CD14-positive monocyte (primary cell): ENCODE results near the gene RPS29. TPM values are rescaled to one million over a fixed set of nuclear protein-coding genes. Genes with fewer than 3 reads are reported as not detected.
"Not testable (repeated sequence)": the region's sequence is repeated elsewhere in the genome, so short reads cannot be mapped to it uniquely, and the experiment has no call there.

Source experiments
- DNase-seq, 3 donors: peaks; one replicate each; pipeline ENCODE4 v3.0.0-alpha.2; 2011 to 2022
- H2AFZ ChIP-seq: 2 replicates; pipeline ENCODE4 v1.6.0; 2012; ENCODE audit warnings: mild to moderate bottlenecking, low read depth, low read length, inconsistent platforms; ENCODE audit not compliant: insufficient read depth, poor library complexity, severe bottlenecking
- H3K27ac ChIP-seq, 2 donors: 1 replicate in 1 of 2; 2 replicates in 1 of 2; pipeline ENCODE4 v1.5.1; 2012 to 2013; ENCODE audit warnings: low read length in 2 of 2, control low read depth in 1 of 2, inconsistent platforms in 1 of 2, low read depth in 1 of 2, mild to moderate bottlenecking in 1 of 2
- H3K27me3 ChIP-seq, 2 donors: one replicate each; pipeline versions ENCODE4 v1.6.0 to v1.6.1; 2011 to 2013; ENCODE audit warnings: low read length in 2 of 2; ENCODE audit not compliant: control insufficient read depth in 2 of 2, insufficient read depth in 2 of 2
- H3K36me3 ChIP-seq, 2 donors: replicated peaks in 1 of 2; 1 replicate in 1 of 2; 2 replicates in 1 of 2; pipeline versions ENCODE4 v1.5.1 to v1.6.1; 2012 to 2013; ENCODE audit warnings: low read length in 2 of 2, control low read depth in 1 of 2, inconsistent platforms in 1 of 2, mild to moderate bottlenecking in 1 of 2; ENCODE audit not compliant: insufficient read depth in 2 of 2, control insufficient read depth in 1 of 2
- H3K4me1 ChIP-seq, 2 donors: 1 replicate in 1 of 2; 2 replicates in 1 of 2; pipeline versions ENCODE4 v1.5.1 to v1.6.1; 2012 to 2013; ENCODE audit warnings: low read length in 2 of 2, control low read depth in 1 of 2, inconsistent platforms in 1 of 2, mild to moderate bottlenecking in 1 of 2, moderate library complexity in 1 of 2; ENCODE audit not compliant: insufficient read depth in 2 of 2, control insufficient read depth in 1 of 2
- H3K4me2 ChIP-seq: replicated peaks from 2 replicates; pipeline ENCODE3; 2012; ENCODE audit warnings: low read length, moderate library complexity, mild to moderate bottlenecking; ENCODE audit not compliant: poor library complexity, severe bottlenecking; ENCODE audit errors: extremely low read depth
- H3K4me3 ChIP-seq, 3 experiments: fragments of 200-600 bp in 1 of 3; sonication (generic) in 1 of 3; replicated peaks in 1 of 3; 1 replicate in 2 of 3; 2 replicates in 1 of 3; pipeline ENCODE4 v1.5.1; 2011 to 2013; ENCODE audit warnings: low read length in 3 of 3, mild to moderate bottlenecking in 3 of 3, control low read depth in 2 of 3, low read depth in 2 of 3, inconsistent platforms in 1 of 3, moderate library complexity in 1 of 3
- H3K79me2 ChIP-seq: 2 replicates; pipeline ENCODE4 v1.6.0; 2012; ENCODE audit warnings: mild to moderate bottlenecking, control low read depth, inconsistent platforms, low read length, moderate library complexity; ENCODE audit not compliant: insufficient read depth
- H3K9ac ChIP-seq: 2 replicates; pipeline ENCODE4 v1.6.0; 2017; ENCODE audit warnings: low read length, mild to moderate bottlenecking; ENCODE audit not compliant: insufficient read depth, poor library complexity, severe bottlenecking
- H3K9me3 ChIP-seq, 2 donors: replicated peaks in 1 of 2; 1 replicate in 1 of 2; 2 replicates in 1 of 2; pipeline versions ENCODE4 v1.5.1 to v1.6.1; 2012 to 2013; ENCODE audit warnings: low read length in 2 of 2, control low read depth in 1 of 2; ENCODE audit not compliant: control insufficient read depth in 1 of 2, insufficient read depth in 1 of 2
- H4K20me1 ChIP-seq: 2 replicates; pipeline ENCODE4 v1.6.0; 2012; ENCODE audit warnings: mild to moderate bottlenecking, low read length, control low read depth, moderate library complexity; ENCODE audit not compliant: insufficient read depth
- H3K27ac Mint-ChIP-seq, 7 donors: one replicate each; pipeline ENCODE4 v1.8.0; 2020; ENCODE audit warnings: mild to moderate bottlenecking in 7 of 7, mixed read lengths in 7 of 7, moderate library complexity in 6 of 7, inconsistent platforms in 2 of 7
- H3K27me3 Mint-ChIP-seq, 3 donors: one replicate each; pipeline ENCODE4 v1.8.0; 2021 to 2022; ENCODE audit warnings: low read depth in 3 of 3, mild to moderate bottlenecking in 3 of 3, mixed read lengths in 3 of 3, moderate library complexity in 3 of 3, inconsistent platforms in 1 of 3
- H3K36me3 Mint-ChIP-seq, 2 donors: one replicate each; pipeline ENCODE4 v1.8.0; 2020; ENCODE audit warnings: mixed read lengths in 2 of 2, inconsistent platforms in 1 of 2, mild to moderate bottlenecking in 1 of 2
- H3K4me1 Mint-ChIP-seq: one replicate; pipeline ENCODE4 v1.8.0; 2020; ENCODE audit warnings: mild to moderate bottlenecking, mixed read lengths
- H3K4me3 Mint-ChIP-seq, 2 donors: one replicate each; pipeline ENCODE4 v1.8.0; 2020; ENCODE audit warnings: mild to moderate bottlenecking in 2 of 2, mixed read lengths in 2 of 2, moderate library complexity in 1 of 2
- H3K9me3 Mint-ChIP-seq, 7 donors: one replicate each; pipeline ENCODE4 v1.8.0; 2020 to 2022; ENCODE audit warnings: mixed read lengths in 7 of 7, mild to moderate bottlenecking in 6 of 7, moderate library complexity in 6 of 7, inconsistent platforms in 2 of 7
- WGBS: methylation state at CpG from one replicate; pipeline ENCODE4 v1.1.5; 2013; ENCODE audit warnings: missing lambda C conversion rate; ENCODE audit not compliant: insufficient coverage; 5-methylcytosine and 5-hydroxymethylcytosine counted together
- intact Hi-C, 2 donors: fragments of 100-400 bp; cut with micrococcal nuclease; formaldehyde crosslinking; loops; one replicate each; pipeline versions ENCODE4 v1.15.0 to v1.15.1; 2023
- polyA plus RNA-seq, 3 donors: library from polyadenylated mRNA; depleted of rRNA in 1 of 3; unstranded in 2 of 3; stranded (reverse) in 1 of 3; fragments of 300-500 nt in 2 of 3; fragments of >200 nt in 1 of 3; fragmentation: Illumina TruSeq in 2 of 3; gene quantifications; 1 replicate in 2 of 3; 2 replicates in 1 of 3; pipeline ENCODE4 v1.2.3, GENCODE V29; 2012 to 2021
- TF ChIP-seq, protein P1 (sequence below): fragments of 200-600 bp; IDR thresholded peaks from one replicate; pipeline ENCODE4 v1.8.0; 2022; ENCODE audit warnings: antibody characterized with exemption, mild to moderate bottlenecking

The RPS29 gene
- polyA plus RNA-seq, 3 donors, result 2,325 to 4,497 (median 2,965) TPM

- Histone ChIP-seq H3K4me1 (peaks cover 11 to 14% of the 10 kb centered on the region in 2 donors), H3K9ac (no peak overlapping the region), H3K27me3 (no peaks in the 10 kb centered on the region), H3K79me2 (peaks cover 18% of the 10 kb centered on the region), H3K4me3 (no peak overlapping the region), H3K4me2 (no peak overlapping the region), H4K20me1 (peaks cover 7% of the 10 kb centered on the region), H2AFZ (no peak overlapping the region), H3K27ac (no peak overlapping the region), H3K9me3 (no peaks in the 10 kb centered on the region), H3K36me3 (peaks cover under 1 to 3% of the 10 kb centered on the region in 2 donors)
- peaks cover 2 to 5% of the 10 kb centered on the region in 2 donors for H3K36me3 Mint-ChIP-seq
- H3K4me1 Mint-ChIP-seq, result peaks cover 17% of the 10 kb centered on the region
- H3K27me3 Mint-ChIP-seq, result peaks cover 0 to 2% (median 2%) of the 10 kb centered on the region in 3 donors
- H3K27ac Mint-ChIP-seq, result no peak overlapping the region
- intact Hi-C loops, result loop anchor here (5.0 kb wide), 2 partner anchors 33 to 178 kb away; partner anchors contain the start of genes MGAT2 (in 2 of the 2), RPL36AL (in 2 of the 2) and KLHDC2 (in 1 of the 2)
- H3K4me3 Mint-ChIP-seq, result no peak overlapping the region
- TF ChIP-seq, protein P1, sequence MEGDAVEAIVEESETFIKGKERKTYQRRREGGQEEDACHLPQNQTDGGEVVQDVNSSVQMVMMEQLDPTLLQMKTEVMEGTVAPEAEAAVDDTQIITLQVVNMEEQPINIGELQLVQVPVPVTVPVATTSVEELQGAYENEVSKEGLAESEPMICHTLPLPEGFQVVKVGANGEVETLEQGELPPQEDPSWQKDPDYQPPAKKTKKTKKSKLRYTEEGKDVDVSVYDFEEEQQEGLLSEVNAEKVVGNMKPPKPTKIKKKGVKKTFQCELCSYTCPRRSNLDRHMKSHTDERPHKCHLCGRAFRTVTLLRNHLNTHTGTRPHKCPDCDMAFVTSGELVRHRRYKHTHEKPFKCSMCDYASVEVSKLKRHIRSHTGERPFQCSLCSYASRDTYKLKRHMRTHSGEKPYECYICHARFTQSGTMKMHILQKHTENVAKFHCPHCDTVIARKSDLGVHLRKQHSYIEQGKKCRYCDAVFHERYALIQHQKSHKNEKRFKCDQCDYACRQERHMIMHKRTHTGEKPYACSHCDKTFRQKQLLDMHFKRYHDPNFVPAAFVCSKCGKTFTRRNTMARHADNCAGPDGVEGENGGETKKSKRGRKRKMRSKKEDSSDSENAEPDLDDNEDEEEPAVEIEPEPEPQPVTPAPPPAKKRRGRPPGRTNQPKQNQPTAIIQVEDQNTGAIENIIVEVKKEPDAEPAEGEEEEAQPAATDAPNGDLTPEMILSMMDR, result no peak
- WGBS, result no CpG with 5 or more reads among the region's 3 CpGs
- no peaks in the 10 kb centered on the region for H3K9me3 Mint-ChIP-seq
- DNase-seq, result no peak
Measured at GRCh38 chr14:49589387-49589786, 3.2 kb upstream of the RPS29 start.

DNA sequence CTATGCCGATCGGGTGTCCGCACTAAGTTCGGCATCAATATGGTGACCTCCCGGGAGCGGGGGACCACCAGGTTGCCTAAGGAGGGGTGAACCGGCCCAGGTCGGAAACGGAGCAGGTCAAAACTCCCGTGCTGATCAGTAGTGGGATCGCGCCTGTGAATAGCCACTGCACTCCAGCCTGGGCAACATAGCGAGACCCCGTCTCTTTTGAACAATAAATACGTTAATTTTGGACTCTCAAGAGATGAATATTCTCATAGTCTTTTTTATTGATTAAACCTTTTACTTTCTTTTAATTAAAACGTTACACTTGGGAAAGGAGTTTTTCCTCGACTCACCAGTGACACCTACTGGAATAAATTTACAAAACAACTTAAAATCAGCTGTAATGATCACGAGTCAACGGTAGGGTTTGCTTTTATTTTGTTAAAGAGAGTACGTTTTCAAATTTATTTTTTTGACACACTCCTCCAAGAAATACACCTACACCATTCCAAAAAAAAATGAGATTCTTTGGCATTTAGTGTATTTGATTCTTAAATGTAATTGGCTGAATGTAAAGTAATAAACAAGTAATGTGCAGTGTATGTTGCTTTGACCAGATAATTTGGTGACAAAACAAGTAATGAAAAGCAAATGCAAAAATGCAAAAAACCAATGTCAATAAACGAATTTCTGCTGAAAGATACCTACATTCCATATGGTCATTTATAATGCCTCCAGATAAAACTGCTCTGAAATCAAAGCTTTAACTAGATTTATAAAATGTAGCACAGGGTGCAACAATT lies 687 bp upstream of the RPS29 start:
- DNase-seq, result peak; percentile 60 to 68 (median 61)
- peaks cover 32% of the 10 kb centered on the region for H4K20me1 ChIP-seq
- no CpG with 5 or more reads among the region's 21 CpGs for WGBS
- H3K27me3 ChIP-seq, result no peaks in the 10 kb centered on the region
- Mint-ChIP-seq H3K4me1 (peaks cover 36% of the 10 kb centered on the region), H3K36me3 (peaks cover 24 to 30% of the 10 kb centered on the region in 2 donors), H3K9me3 (no peaks in the 10 kb centered on the region), H3K27ac (peak overlapping the region; percentile 96 to 99 (median 98)), H3K4me3 (peak overlapping the region; percentile 97 to 100), H3K27me3 (peaks cover 0 to 3% (median 2%) of the 10 kb centered on the region in 3 donors)
- peak overlapping the region; percentile 65 to 97 (median 87) for H3K4me3 ChIP-seq
- intact Hi-C loops, result loop anchor here (5.0 kb wide), 2 partner anchors 35 to 180 kb away; partner anchors contain the start of genes MGAT2 (in 2 of the 2), RPL36AL (in 2 of the 2) and KLHDC2 (in 1 of the 2)
- peaks cover 44% of the 10 kb centered on the region for H3K79me2 ChIP-seq
- H2AFZ ChIP-seq, result peak overlapping the region; percentile 75
- peaks cover 16 to 21% of the 10 kb centered on the region in 2 donors for H3K4me1 ChIP-seq
- H3K4me2 ChIP-seq, result peak overlapping the region; percentile 91
- peak overlapping the region; percentile 93 to 95 for H3K27ac ChIP-seq
- H3K9ac ChIP-seq, result peak overlapping the region; percentile 90
- TF ChIP-seq, protein P1, result peak; percentile 99
- H3K36me3 ChIP-seq, result peaks cover 20 to 28% of the 10 kb centered on the region in 2 donors
- no peaks in the 10 kb centered on the region for H3K9me3 ChIP-seq

DNA sequence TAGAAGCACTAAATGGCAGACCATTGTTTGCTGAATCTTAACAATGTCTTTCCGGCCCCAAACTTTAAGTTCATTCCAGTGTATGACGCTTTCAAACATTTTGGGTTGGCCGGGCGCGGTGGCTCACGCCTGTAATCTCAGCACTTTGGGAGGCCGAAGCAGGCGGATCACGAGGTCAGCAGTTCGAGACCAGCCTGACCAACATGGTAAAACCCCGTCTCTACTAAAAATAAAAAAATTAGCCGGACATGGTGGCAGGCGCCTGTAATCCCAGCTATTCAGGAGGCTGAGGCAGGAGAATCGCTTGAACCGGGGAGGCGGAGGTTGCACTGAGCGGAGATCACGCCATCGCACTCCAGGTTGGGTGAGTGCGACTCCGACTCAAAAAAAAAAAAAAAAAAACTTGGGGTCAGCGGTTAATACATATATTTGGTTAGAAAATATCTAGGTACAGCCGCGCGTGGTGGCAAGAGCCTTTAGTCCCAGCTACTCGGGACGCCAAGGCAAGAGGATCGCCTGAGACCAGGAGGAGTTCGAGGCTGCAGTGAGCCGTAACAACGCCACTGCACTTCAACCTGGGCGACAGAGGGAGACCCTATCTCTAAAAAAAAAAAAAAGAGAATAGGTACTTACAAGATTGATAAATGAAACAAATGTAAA lies 1.1 kb downstream of the RPS29 start:
- peaks cover 58% of the 10 kb centered on the region for H3K79me2 ChIP-seq
- peaks cover 16 to 21% of the 10 kb centered on the region in 2 donors for H3K4me1 ChIP-seq
- H3K27ac ChIP-seq, result peak overlapping the region; percentile 42 to 95
- peaks cover 20 to 35% of the 10 kb centered on the region in 2 donors for H3K36me3 ChIP-seq
- DNase-seq, result peak in 1 of 3 donors; percentile 7
- Mint-ChIP-seq H3K4me1 (peaks cover 39% of the 10 kb centered on the region), H3K4me3 (peak overlapping the region; percentile 97 to 100), H3K36me3 (peaks cover 25 to 39% of the 10 kb centered on the region in 2 donors), H3K27ac (peak overlapping the region; percentile 96 to 99 (median 98))
- H3K4me3 ChIP-seq, result peak overlapping the region; percentile 65 to 97 (median 87)
- H3K27me3 ChIP-seq, H3K9me3 ChIP-seq, H3K9me3 Mint-ChIP-seq, H3K27me3 Mint-ChIP-seq: not testable (repeated sequence)
- peak overlapping the region; percentile 90 for H3K9ac ChIP-seq
- peak overlapping the region; percentile 91 for H3K4me2 ChIP-seq
- intact Hi-C loops, result loop anchor here (2.0 to 5.0 kb wide), 3 partner anchors 14 to 182 kb away; partner anchors contain the start of genes MGAT2 (in 2 of the 2), RPL36AL (in 2 of the 2), KLHDC2 (in 1 of the 2) and LRR1 (in 1 of the 2)
- peaks cover 45% of the 10 kb centered on the region for H4K20me1 ChIP-seq
- WGBS, result 29% methylated on average over 19 of the region's 32 CpGs
- peak overlapping the region; percentile 75 for H2AFZ ChIP-seq
